GM12873 (cell line): Measurements from ENCODE around the gene CFAP107.

Source experiments
- CTCF ChIP-seq: IDR thresholded peaks from 2 replicates; pipeline ENCODE4 v1.5.1; 2012; ENCODE audit warnings: low read depth, mild to moderate bottlenecking, moderate library complexity, low read length, control low read depth; ENCODE audit not compliant: insufficient read depth; ENCODE audit errors: missing control alignments

CFAP107 gene

GRCh38 chr1:12771186-12771585 lies 25.2 kb downstream of the CFAP107 start:
- no peak for TF ChIP-seq CTCF

GRCh38 chr1:12772520-12772919 lies 26.5 kb downstream of the CFAP107 start:
- no peak for TF ChIP-seq CTCF

GRCh38 chr1:12773438-12773837 lies 27.4 kb downstream of the CFAP107 start, which contains the start of gene PRAMEF12:
Gene PRAMEF12, plus strand, starts transcription at chr1:12773738. Its CDS starts 1,130 bp downstream, at chr1:12774868.
- TF ChIP-seq CTCF, result no peak

GRCh38 chr1:12774801-12775345 lies 28.9 kb downstream of the CFAP107 start:
- TF ChIP-seq CTCF, result no peak

- TF ChIP-seq CTCF, result no peak
Observed at GRCh38 chr1:12775443-12775842, 29.4 kb downstream of the CFAP107 start.

GRCh38 chr1:12776801-12777557 lies 31.0 kb downstream of the CFAP107 start:
- no peak for TF ChIP-seq CTCF

- no peak for TF ChIP-seq CTCF
Observed at GRCh38 chr1:12778061-12778460, 32.1 kb downstream of the CFAP107 start.
